RCC 7860 (cell line): Measurements from ENCODE around the gene SFT2D3.

ENCODE experiments used
- DNase-seq: peaks from one replicate; pipeline ENCODE4 v3.0.0-alpha.2; 2015; ENCODE audit warnings: low spot score
- FAIRE-seq: peaks from 2 replicates; lab custom pipeline; 2012; peaks lifted over from hg19 to GRCh38; lab: Jason Lieb, UNC

SFT2D3 gene

DNA sequence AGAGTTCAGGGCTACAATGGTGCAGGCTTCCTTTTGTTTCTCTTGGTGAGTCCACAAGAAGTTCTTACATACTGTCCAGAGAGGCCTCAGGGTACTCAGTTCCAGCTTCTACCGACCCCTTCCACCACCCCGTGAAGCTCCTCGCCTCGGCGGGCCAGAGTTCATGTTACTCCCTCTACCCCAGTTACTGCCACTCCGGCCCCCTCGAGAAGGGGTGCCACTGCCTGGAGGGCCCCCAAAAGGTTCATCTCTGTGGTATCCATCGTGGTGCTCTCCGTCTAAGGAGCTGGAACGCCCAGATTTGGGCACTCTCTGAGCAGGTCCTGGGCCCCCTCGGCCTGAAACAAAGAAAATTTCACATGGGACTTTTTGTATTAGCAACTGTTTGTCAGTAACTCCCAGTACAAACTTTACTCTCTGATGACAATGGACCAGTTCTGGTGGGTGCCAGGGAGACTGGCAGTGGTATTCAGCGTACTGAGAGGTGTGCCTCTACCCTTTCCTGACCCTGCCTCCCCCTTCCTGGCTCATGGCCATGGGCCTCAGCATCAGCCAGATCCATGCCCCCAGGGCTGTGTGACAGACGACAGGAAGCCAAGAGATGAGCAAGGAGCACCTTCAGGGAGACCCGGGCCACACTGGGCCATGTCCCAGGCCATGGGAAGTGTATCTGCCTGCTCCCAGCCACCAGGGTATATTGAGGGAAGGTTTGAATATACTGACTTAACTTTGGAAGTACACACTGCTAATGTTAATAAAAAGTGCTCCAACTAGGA, 5.1 kb downstream of the SFT2D3 start:
- FAIRE-seq = no peak

DNA sequence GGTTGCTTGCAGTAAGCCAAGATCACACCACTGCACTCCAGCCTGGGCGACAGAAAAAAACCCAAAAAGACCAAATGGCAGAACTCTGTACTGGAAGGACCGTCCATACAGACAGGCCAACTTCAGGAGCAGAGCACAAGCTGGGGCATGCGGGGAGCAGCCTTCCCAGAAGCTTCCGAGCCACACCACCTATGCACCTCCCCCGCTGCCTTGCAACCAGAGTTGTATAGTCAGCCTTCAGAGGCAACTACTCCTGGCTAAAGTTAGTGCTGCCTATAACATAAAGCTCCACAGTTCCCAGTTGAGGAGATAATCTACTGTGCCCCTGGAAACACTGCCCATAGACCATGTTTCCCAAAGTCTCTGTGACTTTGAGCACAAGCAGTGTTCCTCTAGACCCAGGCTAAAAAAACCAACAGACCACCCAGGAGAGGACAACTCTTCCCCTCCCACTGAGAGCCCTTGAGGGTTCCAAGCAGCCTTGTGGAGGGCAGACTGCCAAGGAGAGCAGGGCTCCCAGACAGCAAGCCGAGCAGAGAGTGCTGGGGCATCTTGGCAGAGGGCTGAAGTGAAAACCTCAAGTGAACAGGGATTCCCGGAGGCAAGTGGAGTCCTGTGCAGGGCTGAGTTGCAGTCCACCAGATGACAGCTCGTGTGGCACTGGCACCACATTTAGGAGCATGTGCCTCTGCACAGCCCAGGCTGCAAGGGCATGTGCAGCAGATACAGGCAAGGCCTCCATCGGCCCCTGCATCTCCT, 6.8 kb downstream of the SFT2D3 start:
- FAIRE-seq (no peak), DNase-seq (no peak)

More for the DNA sequence above, 5.1 kb downstream of the SFT2D3 start:
- DNase-seq = no peak

GRCh38 chr2:127709336-127709735, 8.0 kb downstream of the SFT2D3 start:
- FAIRE-seq = no peak

GRCh38 chr2:127712999-127713398, 11.7 kb downstream of the SFT2D3 start:
- FAIRE-seq = no peak

More at GRCh38 chr2:127709336-127709735, 8.0 kb downstream of the SFT2D3 start:
- DNase-seq = no peak

DNA sequence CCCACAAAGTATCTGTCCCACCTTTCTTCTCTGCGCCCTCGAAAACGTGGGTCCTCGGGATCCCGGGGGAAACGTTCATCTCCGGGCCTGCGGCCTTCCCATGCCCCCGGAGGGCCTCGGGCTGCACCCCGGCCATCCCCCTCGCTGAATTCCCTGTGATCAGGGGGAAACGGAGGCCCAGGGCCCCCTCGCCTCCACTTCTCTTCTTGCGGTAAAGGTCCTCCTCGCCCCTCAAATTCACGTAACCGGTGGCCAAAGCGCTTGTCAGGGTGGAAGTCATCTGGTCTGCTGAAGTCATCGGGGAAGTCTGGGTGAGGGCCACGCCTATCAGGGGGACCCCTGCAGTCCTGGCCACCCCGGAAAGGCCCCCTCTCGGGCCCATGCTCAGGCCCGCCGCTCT, 12.3 kb downstream of the SFT2D3 start:
- DNase-seq = no peak
- FAIRE-seq = no peak

More at GRCh38 chr2:127712999-127713398, 11.7 kb downstream of the SFT2D3 start:
- DNase-seq = no peak

DNA sequence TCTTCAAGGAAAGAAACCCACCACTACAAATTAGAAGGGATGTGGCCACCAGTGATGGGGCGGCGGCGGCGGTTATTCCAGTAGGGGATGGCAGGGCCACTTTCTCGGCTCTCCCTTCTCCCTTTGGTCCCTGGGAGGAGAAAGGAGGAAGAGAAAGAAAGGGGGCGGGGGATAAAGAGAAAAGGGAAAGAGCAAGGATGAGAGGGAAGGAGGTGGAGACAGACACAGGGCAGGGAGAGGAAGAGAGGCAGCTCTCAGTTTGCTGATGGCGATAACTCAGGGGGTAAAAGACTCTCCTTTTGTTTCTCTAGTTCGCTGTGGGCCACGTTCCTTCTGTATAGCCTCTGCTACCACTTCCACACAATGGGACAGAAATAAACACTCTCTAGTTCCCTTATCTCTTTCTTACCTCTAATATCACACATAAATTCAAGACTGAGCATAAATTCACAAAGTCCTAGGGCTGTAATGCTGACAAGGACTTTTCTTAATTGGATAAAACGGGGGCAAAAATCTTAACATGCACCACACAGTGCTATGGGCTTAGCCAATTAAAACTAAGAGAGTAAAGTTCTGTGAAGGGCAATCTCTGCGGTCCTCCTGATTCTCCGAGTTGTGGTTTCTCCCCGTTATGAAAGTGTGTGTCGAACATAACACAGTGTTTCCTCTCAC, 14.6 kb downstream of the SFT2D3 start:
- DNase-seq = no peak
- FAIRE-seq = no peak

GRCh38 chr2:127718271-127718670, 17.0 kb downstream of the SFT2D3 start:
- FAIRE-seq = no peak
- DNase-seq = no peak

DNA sequence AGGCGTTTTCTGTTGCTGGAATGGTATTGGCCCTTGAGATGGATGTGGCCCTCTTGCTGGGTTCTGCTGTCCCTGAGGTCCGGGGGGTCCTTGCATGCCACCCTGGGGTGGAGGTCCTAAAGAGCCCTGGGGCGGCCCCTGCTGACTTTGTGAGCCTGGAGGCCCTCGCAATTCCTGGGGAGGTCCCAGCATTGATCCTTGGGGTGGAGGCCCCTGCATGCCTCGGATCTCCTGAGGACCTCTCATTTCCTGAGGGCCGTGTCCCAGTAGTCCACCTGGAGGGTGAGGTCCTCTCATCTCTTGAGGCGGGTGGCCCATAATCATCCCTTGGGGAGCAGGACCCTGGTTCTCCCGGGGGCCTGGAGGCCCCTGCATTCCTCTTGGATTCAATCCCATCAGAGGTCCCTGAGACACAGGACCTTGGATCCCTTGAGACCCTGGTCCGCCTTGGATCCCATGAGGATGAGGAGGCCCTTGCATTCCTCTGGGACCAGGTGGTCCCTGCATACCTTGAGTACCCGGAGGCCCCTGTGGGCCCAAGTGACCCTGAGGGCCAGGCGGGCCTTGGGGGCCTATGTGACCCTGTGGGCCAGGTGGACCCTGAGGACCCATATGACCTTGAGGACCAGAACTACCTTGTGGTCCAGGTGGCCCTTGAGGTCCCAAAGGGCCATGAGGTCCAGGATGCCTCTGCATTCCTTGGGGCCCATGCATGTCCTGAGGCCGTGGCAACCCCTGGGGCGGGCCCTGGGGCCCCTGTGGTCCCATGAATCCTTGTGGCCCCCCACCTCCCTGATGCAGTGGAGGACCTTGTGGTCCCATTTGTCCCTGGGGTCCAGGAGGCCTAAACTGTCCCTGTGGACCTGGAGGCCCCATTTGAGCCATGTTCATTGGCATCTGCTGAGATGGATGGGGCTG, 18.3 kb downstream of the SFT2D3 start:
- FAIRE-seq = no peak
- DNase-seq = no peak

DNA sequence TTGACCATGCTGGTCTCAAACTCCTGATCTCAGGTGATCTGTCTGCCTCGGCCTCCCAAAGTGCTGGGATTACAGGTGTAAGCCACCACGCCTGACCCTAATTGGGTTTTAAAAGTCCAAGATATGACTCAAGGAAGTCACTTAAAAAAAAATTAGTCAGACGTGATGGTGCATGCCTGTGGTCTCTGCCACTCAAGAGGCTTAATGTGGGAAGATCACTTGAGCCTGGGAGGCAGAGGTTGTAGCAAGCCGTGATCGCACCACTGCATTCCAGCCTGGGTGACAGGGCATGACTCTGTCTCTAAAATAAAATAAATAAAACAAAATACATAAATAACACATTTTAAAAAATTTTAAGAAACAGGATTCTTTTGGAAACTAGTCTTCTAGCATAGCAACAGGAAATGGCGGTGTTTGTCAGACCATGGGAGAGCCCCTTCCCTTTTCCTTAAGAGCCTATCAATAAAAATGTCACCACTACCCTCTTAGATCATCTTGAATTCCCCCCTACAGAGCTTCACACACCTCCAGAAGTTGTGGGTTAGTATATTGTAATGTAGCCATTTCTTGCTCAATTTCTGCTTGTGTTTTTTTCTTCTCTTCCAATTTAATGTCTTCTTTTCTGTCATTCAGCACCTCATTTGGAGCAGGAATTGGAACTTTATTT, 20.1 kb downstream of the SFT2D3 start:
- DNase-seq (peak; percentile 91), FAIRE-seq (peak; percentile 96)

DNA sequence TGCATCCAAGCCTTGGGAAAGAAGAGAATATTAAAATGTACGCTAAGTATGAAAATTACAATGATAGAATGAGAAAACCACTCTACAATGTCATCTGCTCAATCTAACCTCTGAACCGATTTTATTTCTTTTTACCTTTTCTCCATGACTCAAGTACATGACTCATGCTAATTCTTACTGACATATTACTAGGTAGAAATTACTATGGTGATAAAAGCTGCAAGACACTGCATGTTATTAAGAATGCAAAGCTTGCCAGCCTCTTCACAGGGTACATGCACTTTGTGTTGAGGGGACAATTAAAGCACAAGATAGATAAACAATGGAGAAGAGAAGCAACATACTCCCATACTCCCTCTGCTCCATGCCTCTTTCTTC, 20.7 kb downstream of the SFT2D3 start:
- DNase-seq (peak; percentile 85), FAIRE-seq (no peak)

DNA sequence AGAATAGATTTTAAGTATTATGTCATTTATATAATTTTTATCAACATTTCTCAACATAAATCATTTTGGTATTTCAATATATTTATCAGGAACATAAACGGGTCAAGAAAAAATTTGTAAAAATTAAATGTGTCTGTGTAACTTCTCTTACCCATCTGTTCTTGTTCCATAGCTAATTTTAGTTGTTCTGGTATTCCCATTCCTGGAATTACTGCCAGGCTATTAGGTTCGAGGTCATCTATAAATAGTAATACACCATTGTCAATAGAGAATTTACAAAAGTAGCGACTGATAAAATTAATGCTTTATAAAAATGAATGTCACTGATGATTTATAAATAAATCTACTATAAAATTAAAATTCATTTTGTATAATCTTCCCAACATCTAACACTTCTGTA, 21.5 kb downstream of the SFT2D3 start:
- FAIRE-seq (no peak), DNase-seq (no peak)

DNA sequence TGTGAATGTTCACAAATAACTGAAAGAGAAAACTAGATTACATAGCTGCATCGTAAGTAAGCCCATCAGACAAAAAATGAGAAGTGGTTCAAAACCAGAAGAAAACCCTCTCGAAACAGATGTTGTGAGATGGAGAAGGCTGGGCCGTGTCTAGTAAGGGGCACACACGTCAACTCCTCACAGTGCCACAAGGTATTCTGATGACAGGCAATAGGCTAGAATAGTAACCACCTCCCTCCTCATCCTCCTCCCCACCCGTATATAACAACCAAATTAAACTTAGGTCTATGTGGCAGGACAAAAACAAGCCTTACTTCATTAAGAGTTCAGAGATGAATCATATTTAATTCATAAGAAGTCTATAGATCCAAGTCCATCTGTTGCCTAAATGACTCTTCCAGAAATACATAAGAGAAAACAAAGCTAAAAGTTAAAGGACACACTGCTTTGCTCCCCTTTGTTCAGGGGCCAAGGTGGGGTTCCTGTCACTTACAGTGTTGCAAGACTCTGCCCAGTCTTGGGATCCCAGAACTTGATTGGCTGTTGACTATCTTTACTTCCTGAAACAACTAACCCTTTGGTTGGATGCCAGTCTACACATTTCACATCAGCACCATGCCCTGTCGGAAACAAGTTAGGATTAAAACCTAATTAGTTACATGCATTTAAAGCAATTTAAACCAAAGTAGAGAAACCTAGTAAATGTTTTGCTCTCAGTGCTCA, 25.0 kb downstream of the SFT2D3 start:
- no peak for DNase-seq
- FAIRE-seq = no peak

DNA sequence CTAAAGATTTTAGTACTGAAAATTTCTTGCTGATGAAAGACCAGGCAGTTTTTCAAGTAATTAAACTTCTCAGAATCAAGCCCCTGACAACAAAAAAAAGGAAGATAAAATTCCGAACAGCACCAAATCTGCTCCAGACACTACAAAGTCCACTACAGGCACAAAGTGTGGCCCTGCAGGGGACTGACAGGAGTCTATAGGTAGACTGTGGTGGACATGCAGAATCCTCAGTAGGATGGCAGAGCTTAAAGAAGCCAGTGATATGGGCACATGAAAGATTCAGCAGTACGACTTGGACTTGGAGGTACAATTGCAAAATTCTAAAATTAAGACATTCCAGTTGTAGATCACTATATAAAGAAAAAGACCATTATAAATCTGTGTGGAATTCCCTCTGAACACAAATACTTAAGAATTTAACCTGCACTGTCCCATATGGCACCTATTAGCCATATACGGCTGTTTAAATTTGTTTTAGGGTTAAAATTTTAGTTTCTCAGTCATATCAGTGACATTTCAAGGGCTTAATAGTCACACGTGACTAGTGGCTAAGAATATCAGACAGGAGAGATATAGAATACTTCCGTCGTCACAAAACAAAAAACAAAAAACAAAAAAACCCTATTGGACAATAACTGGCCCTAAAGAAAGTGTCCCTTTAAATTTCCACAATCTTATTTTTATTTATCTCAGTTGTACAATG, 32.0 kb downstream of the SFT2D3 start:
- DNase-seq (no peak), FAIRE-seq (no peak)

- DNase-seq (no peak), FAIRE-seq (peak; percentile 54)
These were observed 32.7 kb downstream of the SFT2D3 start for GRCh38 chr2:127733816-127734537.

DNA sequence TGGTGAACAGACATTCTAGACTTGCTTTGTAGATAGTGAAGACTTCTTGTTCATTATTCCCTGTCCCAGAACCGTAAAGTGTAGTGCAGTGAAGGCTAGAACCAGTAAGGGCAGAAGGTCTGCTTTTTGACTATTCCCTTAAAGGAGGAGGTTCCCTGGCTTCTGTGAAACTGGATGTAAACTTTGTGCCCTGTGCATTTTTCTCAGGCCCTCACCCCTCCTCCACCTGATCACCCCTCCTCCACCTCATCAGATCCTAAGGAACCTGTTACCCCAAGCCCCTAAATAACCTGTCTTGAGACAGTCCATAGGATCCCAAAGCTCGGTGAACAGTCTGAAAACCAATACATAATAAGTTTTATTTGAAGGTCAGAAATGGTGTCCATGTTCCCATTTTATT, 33.7 kb downstream of the SFT2D3 start:
- FAIRE-seq = no peak
- DNase-seq = no peak

- DNase-seq (peak; percentile 76), FAIRE-seq (peak; percentile 99)
These were observed 34.5 kb downstream of the SFT2D3 start for GRCh38 chr2:127735537-127736399.

- FAIRE-seq (peak; percentile 5), DNase-seq (no peak)
These were observed 36.6 kb downstream of the SFT2D3 start for GRCh38 chr2:127737892-127738291.
